ENCODE data around the gene ASRGL1.

The ASRGL1 gene

DNA sequence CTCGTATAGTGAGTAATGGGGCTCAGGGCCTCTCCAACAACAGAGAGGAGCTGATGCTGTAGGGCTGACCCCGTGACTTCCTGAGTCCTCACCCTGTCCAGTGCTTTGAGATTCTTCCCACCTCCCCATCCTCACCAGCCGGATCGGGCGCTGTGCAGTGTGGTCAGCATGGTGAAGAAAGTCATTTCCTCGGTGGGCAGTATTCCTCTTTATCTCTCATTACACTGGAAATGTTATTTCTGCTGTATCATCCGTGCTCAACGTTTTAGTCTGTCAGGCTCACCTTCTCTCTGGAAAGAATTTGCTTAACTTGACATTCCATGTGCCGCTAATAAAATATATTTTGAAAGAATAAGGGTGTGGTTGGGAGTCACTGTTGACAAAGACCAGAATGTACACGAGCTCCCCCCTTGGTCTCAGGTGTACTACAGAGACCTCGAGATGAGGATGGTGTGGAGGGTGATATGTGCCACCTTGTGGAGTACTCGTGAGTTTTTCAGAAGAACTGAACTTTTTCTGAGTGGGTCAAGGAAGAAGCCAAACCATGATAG is 55.9 kb downstream of the ASRGL1 start:
- no peak for DNase-seq (ENCODE audit: low read depth)

DNA sequence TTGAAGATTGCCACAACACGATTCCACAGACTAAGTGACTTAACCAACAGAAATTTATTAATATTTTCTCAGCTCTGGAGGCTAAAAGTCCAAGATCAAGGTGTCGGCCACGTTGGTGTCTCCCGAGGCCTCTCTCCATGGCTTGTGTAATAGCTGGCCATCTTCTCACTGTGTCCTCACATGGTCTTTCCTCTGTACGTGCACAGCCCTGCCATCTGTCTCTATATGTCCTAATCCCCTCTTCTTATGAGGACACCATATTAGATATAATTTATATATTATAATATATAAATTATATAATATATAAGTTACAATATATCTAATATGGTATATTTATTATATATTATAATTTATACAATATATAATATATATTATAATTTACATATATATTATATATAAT is 56.5 kb downstream of the ASRGL1 start:
- DNase-seq (ENCODE audit: low read depth), result no peak

DNA sequence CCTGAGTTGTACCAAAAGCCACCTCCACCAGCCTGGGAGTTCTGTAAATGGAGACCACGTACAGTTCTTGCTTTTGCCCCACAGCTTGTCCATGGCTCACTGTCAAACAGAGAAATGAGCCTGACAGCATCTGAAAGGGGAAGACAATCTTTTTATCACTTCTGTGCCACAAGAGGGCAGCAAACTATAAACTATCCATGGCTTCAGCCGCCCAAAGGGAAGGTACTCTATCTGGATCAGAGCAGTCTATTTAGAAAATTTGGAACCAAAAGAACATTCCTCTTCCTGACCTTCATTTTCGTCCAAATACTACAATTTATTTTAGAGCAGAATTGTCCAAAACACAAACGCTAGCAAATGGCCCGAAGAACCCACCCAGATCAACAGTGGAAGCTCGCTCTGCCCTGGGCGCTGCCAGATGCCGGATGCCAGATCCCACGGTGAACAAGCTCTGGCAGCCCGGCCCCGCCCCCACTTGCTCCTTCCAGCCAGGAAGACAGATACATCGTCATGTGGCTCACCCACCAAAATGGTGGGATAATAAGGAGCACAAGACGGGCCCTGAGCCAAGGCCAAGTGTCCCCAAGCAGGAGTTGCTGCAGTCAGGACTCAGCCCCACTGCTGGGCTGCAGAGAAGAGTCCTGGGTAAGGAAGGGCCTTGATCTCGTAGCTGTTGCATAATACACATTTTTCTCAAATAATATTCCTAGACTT is 57.7 kb downstream of the ASRGL1 start:
- peak; percentile 87 for DNase-seq (ENCODE audit: low read depth)

DNA sequence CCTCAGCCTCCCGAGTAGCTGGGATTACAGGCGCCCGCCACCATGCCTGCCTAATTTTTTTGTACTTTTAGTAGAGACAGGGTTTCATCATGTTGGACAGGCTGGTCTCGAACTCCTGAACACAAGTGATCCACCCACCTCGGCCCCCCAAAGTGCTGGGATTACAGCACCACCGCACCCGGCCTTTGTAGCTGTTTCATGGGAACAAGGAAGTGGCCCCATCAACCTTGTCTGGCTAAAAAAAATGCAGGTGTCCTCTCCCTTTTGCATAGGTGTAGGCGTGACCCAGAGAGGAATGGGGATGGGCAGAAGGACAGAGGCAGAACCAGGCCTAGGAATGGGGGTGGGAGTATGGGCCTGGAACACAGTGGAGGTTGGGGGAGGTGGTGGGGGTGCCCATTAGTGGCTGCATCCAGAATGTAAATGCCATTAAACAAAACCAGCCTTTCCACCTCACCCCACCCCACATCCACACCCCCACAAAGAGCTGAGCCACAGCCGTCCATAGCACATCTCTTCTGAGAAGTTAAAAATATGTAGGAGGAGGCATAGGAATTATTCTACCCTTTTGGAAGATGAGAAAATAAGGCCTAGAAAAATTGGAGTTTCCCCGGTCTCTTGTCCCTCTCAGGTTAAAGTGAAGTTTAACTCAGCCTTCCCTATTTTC is 58.8 kb downstream of the ASRGL1 start:
- no peak for DNase-seq (ENCODE audit: low read depth)

DNA sequence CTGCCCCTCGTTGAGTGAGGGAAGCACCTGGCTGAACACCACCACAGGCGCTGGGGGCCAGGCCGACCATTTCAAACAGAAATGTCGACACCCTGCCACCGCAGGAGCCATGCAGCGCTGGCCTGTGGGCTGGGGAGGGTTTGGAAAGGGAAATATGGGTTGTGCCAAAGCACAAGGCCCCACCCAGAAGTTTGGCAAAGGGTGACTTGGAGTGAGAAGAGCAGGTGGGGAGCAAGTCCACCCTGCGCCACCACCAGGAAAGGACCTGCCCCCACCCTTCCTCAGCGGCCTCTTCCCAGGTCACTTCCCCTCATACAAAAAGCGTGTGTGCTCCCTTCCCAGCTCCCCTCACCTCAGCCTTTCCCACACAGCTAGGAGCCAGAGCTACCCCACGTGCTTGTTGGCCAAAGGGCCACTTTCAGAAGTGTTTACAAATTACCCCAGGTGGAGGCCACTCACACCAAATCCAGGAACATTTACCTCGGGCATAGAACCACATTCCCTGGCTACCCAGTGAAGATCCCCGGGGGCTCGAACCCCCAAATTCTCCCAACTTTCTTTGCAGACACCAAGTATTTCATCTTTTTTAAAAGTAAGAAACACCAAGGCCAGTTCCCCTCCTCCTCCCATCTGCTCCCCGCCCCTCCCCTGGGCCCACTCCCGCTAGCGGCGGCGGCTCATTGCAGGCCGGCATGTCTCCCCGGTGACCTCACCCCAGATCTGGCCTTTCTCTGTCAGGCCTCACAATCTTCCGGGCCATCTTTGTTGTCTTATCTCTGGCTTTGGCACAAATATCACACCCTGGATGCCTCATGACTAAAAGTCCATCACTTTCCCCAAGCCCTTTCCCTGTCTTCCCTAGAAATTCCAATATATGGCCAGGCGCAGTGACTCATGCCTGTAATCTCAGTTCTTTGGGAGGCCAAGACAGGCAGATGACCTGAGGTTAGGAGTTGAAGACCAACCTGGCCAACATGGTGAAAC is 61.1 kb downstream of the ASRGL1 start:
- DNase-seq (ENCODE audit: low read depth), result peak; percentile 86

DNA sequence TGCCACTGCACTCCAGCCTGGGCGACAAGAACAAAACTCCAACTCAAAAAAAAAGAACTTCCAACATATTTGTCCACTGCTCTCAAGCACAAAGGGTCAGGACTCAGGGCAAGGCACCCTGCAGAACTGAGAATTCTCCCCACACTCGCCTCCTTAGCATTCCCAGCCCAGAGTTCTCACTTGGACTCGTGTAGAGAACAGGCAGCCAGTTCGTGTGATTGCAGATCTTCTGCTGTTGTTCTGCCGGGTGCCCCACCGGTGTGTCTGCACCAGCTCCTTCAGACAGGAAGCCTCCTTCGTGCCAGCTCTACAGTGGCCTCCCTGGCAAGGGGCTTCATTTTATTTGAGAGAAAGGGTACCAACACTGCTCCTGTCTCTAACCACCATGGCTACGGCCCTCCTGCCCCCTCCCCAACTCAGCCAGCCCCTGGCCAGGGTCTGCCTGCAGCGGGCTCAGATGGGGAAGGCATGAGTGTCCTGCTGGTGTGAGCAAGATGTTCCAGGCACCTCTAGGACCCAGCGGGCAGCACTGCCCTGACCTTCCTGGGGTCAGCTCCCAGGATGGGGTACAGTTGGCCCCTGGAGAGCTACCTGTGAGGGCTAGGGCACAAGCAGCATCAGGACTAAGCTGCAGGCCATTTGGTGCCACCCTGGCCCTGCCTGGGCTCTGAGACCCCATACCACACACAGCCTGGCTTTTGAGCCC is 62.1 kb downstream of the ASRGL1 start:
- DNase-seq (ENCODE audit: low read depth), result peak; percentile 27

DNA sequence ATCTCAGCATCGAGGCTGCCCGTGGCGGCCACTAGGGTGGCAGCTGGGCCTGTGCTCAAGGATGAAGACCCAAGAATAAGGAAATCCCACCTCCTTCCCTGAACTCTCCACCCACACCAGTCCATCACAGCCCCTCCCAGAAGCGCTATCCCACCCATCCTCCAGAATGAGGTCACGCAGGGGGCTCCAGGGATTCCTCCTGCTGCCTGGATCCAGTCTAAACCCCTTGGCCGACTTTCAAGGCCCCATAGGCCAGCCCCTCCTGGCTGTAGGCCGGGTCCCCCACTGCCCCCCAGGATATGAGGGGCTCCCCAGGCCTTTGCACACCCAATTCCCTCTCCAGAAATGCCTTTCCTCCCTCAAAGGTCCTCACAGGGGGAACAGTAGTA is 62.6 kb downstream of the ASRGL1 start:
- DNase-seq (ENCODE audit: low read depth), result no peak

DNA sequence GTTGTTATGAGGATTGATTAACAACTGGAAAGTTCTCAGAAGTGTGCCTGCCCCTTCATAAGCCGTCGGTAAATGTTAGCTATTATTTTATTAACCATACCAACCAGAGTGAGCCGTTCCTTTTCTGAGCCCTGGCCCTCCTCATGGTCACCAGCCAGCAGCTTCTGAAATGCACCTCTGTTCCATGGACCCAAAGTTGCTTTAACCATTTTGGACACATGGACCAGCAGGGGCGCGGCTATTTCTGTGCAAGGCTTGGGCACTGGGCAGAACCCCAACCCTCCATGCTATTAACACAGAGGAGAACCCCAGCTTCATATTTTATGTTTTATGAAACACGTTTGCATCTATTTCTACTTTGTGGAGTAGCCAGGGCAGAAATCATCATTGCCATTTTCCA is 63.0 kb downstream of the ASRGL1 start:
- no peak for DNase-seq (ENCODE audit: low read depth)

DNA sequence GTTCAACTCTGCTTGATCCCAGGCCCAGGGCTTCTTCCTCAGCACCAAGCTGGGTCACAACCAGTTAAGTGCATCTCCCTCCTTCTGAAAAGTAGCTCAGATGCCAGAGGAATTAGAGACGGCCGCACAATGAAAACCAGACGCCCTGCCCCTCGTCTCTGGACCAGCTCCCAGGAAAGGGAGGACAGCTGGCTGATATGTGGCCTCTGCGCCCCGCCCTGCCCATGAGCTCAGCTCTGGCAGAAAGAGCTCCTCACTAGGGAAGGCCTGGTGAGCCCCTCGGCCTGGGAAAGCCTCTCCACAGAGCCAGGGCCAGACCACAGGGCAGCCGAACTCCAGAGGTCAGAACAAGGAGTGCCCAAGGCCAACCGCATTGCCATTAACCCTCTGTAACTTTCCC is 63.5 kb downstream of the ASRGL1 start:
- DNase-seq (ENCODE audit: low read depth), result peak; percentile 92

DNA sequence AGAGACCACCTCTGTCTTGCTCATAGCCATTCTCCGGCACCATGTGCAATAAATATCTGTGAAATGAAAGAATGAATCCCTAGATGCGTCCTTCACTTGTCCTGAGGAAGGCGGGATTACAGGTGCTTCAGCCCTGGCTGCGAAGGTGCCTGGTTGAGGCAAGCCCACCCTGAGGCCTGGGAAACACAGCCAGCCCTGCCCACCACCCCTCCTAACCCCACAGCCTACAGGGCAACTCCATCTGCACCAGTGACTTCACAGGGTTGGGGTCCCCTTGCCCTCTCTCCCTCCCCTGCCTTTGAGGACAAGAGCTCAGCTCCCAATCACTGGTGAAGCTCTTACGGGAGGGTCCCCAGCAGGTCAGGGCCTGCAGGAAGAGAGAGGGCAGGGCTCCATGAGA is 64.1 kb downstream of the ASRGL1 start:
- DNase-seq (ENCODE audit: low read depth), result no peak

DNA sequence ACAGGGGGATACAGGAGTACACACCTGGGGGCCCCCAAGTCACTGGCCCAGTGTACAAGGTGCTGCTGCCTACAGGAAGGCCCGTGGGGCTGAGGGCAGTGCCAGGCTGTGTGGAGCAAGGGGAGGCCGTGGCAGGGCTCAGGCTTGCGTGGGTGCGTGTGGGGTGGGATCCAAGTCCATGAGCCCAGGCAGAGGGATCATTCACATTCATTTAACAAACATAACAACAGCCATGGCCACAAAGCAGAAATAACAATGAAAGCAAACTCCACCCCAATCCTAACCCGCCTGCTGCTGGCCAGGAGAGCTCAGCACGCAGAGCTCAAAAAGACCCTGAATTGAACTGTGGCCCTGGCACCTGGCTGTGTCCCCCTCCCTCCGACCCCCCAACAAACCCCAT is 64.6 kb downstream of the ASRGL1 start:
- no peak for DNase-seq (ENCODE audit: low read depth)

DNA sequence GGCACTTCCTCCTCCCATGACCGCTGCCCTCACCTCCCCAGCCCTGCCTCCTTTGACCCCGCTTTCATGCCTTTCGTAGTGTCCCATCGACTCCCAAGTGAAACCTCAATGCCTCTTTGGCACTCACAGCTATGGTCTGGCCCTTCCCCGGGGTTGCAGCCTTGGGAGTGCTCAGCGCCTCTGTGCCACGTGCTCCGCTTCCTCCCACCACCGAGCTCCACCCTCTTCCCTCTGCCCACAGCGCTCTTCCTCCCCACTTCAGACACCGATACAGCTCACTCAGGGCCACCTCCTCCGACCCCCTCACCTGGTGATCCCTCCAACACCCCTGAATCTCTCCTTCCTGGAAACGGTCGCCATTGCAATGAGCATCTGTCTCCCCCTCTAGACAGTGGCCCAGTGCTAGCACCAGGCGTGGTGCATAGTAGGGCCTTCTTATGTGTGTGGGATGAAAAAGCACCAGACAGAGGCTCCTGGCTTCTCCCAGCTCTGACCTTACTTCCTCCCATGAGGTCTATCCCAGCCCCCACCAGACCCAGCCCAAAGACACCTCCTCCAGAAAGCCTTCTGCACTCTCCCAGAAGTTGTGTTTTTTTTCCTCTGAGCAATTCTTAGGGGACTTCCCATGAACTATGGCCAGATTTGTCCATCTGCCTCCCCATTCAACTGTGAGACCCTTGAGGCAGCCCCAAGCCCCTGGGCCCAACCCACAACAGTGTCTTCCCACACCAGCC is 65.1 kb downstream of the ASRGL1 start:
- no peak for DNase-seq (ENCODE audit: low read depth)

DNA sequence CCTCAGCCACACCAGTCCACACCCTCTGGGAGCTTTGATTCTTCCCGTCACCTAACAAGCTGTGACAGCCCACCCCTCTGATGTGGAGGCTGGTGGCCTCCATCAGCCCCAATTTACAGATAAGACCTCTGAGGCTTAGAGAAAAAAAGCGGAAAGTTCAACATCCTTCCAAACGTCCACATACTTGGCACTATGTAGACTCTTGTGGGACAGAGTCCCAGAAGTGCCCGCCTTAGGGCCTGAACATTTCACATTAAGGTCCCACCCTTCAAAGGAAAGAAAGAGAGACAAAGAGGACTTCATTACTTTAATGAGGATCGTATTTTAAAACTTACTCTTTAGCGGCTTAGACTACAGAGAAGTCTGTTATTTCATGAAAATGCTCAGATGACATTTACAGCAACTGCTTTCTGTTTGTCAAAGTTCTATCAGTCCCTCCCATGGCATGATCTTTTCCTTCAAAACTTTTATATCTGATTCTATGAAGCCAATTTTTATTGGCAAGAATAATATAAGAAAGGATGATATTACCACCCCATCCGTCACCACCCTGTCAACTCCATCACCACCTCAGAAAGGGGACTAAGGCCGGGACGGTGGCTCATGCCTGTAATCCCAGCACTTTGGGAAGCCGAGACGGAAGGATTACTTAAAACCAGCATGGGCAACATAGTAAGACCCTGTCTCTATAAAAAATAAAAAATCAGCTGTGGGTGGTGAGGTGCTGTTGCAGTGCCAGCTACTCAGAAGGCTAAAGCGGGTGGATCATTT is 65.9 kb downstream of the ASRGL1 start:
- DNase-seq (ENCODE audit: low read depth), result no peak

DNA sequence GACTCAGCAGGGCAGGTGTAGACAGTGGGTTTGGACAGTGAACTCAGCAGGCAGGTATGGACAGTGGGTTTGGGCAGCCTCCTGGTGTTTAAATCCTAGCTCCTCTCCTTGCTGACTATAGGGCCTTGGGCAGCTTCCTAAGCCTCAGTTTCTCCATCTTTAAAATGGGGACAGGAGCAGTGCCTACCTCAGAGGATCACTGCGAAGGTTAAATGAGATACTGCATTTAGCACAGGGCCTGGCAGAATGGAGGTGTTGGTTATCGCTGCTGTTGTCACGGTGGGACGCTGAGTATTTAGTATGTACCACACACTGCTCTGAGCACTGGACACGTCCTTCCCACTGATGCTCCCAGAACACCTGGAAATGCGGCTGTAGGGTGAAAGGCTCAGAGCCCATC is 67.2 kb downstream of the ASRGL1 start:
- DNase-seq (ENCODE audit: low read depth), result no peak

DNA sequence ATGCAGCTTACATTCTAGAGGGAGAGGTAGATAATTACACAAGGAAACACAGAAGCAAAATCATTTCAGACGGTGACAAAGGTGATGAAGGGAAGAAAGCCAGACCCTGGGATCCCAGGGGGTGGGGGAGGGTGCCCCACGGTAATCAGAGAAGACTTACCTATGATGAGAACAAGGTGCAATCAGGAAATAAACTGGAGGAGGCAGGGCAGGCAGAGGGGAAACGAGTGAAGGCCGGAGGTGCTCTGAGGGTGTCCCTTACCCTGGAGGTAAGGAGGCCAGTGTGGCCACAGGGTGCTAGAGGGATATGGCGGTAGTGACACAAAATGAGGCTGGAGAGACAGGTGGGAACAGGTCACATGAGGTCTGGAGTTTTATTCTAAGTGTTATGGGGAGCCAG is 67.7 kb downstream of the ASRGL1 start:
- DNase-seq (ENCODE audit: low read depth), result no peak

DNA sequence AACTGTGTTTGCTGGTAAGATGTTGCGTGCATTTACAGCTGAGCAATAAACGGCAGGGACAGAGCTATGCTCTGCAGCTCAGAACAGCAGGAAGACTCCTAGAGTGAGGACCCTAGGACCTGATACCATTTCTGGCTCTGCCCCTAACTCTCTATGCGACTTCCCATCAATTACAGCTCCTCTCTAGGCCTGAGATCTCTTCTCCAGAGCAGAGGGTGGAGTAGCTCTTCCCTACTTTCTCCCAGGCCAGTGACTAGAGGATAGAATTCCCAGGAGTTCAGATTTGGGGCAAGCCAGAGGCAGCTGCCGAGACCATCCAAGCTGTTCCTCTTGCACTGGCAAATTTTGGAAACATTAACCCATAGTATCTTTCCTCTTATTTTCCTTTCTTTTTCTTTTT is 68.8 kb downstream of the ASRGL1 start:
- DNase-seq (ENCODE audit: low read depth), result no peak

DNA sequence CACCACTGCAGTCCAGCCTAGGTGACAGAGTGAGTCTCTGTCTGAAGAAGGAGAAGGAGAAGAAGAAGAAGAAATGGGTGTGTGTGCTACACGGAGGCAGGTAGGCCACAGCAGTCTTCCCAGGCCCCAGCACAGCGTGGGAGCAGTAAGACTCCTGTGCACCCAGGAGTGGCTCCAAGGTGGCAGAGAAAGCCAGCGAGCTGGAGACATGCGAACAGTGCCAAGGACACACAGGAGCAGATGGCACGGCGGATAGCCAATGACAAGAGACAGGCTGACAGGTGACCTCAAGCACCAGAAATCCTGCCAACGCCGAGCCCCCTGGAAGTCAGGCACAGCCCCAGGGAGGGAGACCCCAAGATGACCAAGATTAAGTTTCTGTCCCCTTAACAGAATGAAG is 72.6 kb downstream of the ASRGL1 start:
- no peak for DNase-seq (ENCODE audit: low read depth)

DNA sequence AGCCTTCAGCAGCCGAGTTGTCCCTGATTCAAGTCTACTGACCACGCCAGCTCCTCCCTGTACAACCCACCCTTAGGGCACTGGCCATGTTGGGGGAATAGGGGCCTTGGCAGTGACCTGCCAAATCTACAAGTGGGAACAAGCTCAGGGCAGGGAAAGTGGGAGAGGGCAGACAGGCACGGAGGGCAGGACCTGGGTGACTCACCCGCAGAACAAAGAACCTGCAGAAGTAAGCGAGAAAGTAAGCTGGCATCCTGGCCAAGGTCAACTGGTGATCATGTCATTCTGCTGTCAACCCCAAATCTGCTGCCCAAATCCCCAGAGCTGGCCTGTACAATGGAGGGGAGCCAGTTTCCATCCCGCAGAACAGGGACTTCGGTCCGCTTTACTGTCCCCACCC is 73.7 kb downstream of the ASRGL1 start:
- DNase-seq (ENCODE audit: low read depth), result no peak

DNA sequence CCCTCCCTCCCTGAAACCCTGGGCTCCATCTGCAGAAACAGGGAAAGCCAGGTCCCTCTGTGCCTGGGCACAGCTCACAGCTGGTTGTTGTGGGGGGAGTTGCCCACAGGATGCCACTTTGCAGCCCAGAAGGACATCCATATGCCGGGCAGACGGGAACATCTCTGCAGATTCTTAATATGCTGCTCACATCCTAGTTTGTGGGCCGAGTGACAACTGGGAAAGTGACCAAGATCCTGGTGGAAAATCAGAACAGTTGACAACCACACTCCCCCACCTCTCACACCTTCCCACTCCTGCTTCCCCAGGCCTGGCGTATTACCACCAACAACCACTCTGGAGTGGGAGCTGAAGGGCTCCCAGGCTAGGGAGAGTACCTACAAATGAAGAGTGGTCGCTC is 74.3 kb downstream of the ASRGL1 start:
- DNase-seq (ENCODE audit: low read depth), result no peak

DNA sequence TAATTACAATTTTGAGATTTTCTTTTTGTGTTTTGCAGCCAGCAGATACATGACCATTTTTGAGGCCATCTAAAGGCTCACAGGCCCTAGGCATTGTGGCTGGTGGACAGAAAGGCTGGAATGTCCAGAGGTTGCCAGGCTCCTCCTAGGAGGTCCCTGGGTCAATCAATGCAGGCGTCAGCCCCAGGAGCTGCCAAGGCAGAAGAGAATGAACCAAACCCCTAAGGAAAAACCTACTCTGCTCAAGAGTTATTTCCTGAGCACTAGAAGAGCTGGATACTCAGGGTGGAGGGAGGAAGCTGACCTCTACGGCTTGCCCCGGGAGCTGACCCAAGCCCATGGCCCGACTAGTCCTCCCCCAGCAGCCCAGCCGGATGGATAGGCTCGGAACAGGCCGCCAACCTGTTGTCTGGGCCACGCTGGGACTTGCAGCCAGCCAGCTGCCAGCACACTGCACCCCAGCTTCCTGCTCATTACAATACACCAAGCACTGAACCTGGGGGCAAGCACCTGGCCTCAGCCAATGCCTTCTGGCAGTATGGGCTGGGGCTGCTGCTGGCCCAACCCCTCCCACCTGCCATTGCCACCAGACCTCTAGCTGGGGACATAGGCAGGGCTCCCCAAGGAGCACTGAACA is 75.9 kb downstream of the ASRGL1 start:
- no peak for DNase-seq (ENCODE audit: low read depth)
